Measurements from ENCODE around the gene PIK3CA.

The PIK3CA gene

GRCh38 chr3:179136195-179136594 lies 12.0 kb upstream of the PIK3CA start:
- no peak overlapping the region for H3K4me3 ChIP-seq (ENCODE audit: low read length)

GRCh38 chr3:179141890-179142289 lies 6.3 kb upstream of the PIK3CA start:
- Histone ChIP-seq H3K9me3 (ENCODE audit: control insufficient read depth, low read depth, low read length) (no peaks in the 10 kb centered on the region), H3K4me3 (ENCODE audit: low read length) (no peak overlapping the region), H3K9ac (ENCODE audit: low read length) (no peak overlapping the region), H3K36me3 (ENCODE audit: control insufficient read depth, low read depth, low read length) (no peaks in the 10 kb centered on the region), H3K27me3 (ENCODE audit: control insufficient read depth, insufficient read depth, low read length) (no peaks in the 10 kb centered on the region), H3K27ac (ENCODE audit: low read length) (no peak overlapping the region), H3K4me1 (ENCODE audit: control insufficient read depth, low read depth, low read length) (peaks cover 3% of the 10 kb centered on the region)

More at GRCh38 chr3:179136195-179136594, 12.0 kb upstream of the PIK3CA start:
- no peak overlapping the region for H3K9ac ChIP-seq (ENCODE audit: low read length)
- H3K4me1 ChIP-seq (ENCODE audit: control insufficient read depth, low read depth, low read length): no peaks in the 10 kb centered on the region
- no peaks in the 10 kb centered on the region for H3K9me3 ChIP-seq (ENCODE audit: control insufficient read depth, low read depth, low read length)
- H3K27me3 ChIP-seq (ENCODE audit: control insufficient read depth, insufficient read depth, low read length): no peaks in the 10 kb centered on the region
- no peak overlapping the region for H3K27ac ChIP-seq (ENCODE audit: low read length)
- no peaks in the 10 kb centered on the region for H3K36me3 ChIP-seq (ENCODE audit: control insufficient read depth, low read depth, low read length)

- H3K9ac ChIP-seq (ENCODE audit: low read length): peak overlapping the region; percentile 71
- H3K27ac ChIP-seq (ENCODE audit: low read length): no peak overlapping the region
Observed at GRCh38 chr3:179146911-179147513, 1.1 kb upstream of the PIK3CA start.

GRCh38 chr3:179147514-179147872 lies 664 bp upstream of the PIK3CA start:
- Histone ChIP-seq H3K4me3 (ENCODE audit: low read length) (peak overlapping the region; percentile 82), H3K9ac (ENCODE audit: low read length) (peak overlapping the region; percentile 71), H3K27ac (ENCODE audit: low read length) (no peak overlapping the region), H3K4me1 (ENCODE audit: control insufficient read depth, low read depth, low read length) (peaks cover 13% of the 10 kb centered on the region), H3K36me3 (ENCODE audit: control insufficient read depth, low read depth, low read length) (no peaks in the 10 kb centered on the region), H3K27me3 (ENCODE audit: control insufficient read depth, insufficient read depth, low read length) (no peaks in the 10 kb centered on the region), H3K9me3 (ENCODE audit: control insufficient read depth, low read depth, low read length) (no peaks in the 10 kb centered on the region)

More at GRCh38 chr3:179146911-179147513, 1.1 kb upstream of the PIK3CA start:
- Histone ChIP-seq H3K27me3 (ENCODE audit: control insufficient read depth, insufficient read depth, low read length) (no peaks in the 10 kb centered on the region), H3K9me3 (ENCODE audit: control insufficient read depth, low read depth, low read length) (no peaks in the 10 kb centered on the region), H3K4me3 (ENCODE audit: low read length) (peak overlapping the region; percentile 82), H3K4me1 (ENCODE audit: control insufficient read depth, low read depth, low read length) (peaks cover 13% of the 10 kb centered on the region), H3K36me3 (ENCODE audit: control insufficient read depth, low read depth, low read length) (no peaks in the 10 kb centered on the region)

- Histone ChIP-seq H3K27me3 (ENCODE audit: control insufficient read depth, insufficient read depth, low read length) (no peaks in the 10 kb centered on the region), H3K36me3 (ENCODE audit: control insufficient read depth, low read depth, low read length) (no peaks in the 10 kb centered on the region), H3K9me3 (ENCODE audit: control insufficient read depth, low read depth, low read length) (peaks cover under 1% of the 10 kb centered on the region), H3K27ac (ENCODE audit: low read length) (no peak overlapping the region), H3K9ac (ENCODE audit: low read length) (peak overlapping the region; percentile 71), H3K4me1 (ENCODE audit: control insufficient read depth, low read depth, low read length) (peaks cover 13% of the 10 kb centered on the region), H3K4me3 (ENCODE audit: low read length) (peak overlapping the region; percentile 82)
Observed at GRCh38 chr3:179148616-179149405, 654 bp downstream of the PIK3CA start.

- peak overlapping the region; percentile 71 for H3K9ac ChIP-seq (ENCODE audit: low read length)
- no peaks in the 10 kb centered on the region for H3K27me3 ChIP-seq (ENCODE audit: control insufficient read depth, insufficient read depth, low read length)
- H3K27ac ChIP-seq (ENCODE audit: low read length): no peak overlapping the region
- peaks cover 4% of the 10 kb centered on the region for H3K9me3 ChIP-seq (ENCODE audit: control insufficient read depth, low read depth, low read length)
- peaks cover 13% of the 10 kb centered on the region for H3K4me1 ChIP-seq (ENCODE audit: control insufficient read depth, low read depth, low read length)
- H3K36me3 ChIP-seq (ENCODE audit: control insufficient read depth, low read depth, low read length): no peaks in the 10 kb centered on the region
- H3K4me3 ChIP-seq (ENCODE audit: low read length): peak overlapping the region; percentile 82
Observed at GRCh38 chr3:179149406-179149867, 1.3 kb downstream of the PIK3CA start.

- H3K9ac ChIP-seq (ENCODE audit: low read length): peak overlapping the region; percentile 71
- peak overlapping the region; percentile 82 for H3K4me3 ChIP-seq (ENCODE audit: low read length)
Observed at GRCh38 chr3:179149951-179150350, 1.8 kb downstream of the PIK3CA start.

GRCh38 chr3:179150610-179151009 lies 2.5 kb downstream of the PIK3CA start:
- no peaks in the 10 kb centered on the region for H3K27me3 ChIP-seq (ENCODE audit: control insufficient read depth, insufficient read depth, low read length)
- peaks cover 13% of the 10 kb centered on the region for H3K4me1 ChIP-seq (ENCODE audit: control insufficient read depth, low read depth, low read length)
- no peaks in the 10 kb centered on the region for H3K36me3 ChIP-seq (ENCODE audit: control insufficient read depth, low read depth, low read length)
- no peak overlapping the region for H3K27ac ChIP-seq (ENCODE audit: low read length)
- no peak overlapping the region for H3K4me3 ChIP-seq (ENCODE audit: low read length)
- peaks cover 4% of the 10 kb centered on the region for H3K9me3 ChIP-seq (ENCODE audit: control insufficient read depth, low read depth, low read length)
- H3K9ac ChIP-seq (ENCODE audit: low read length): no peak overlapping the region

More at GRCh38 chr3:179149951-179150350, 1.8 kb downstream of the PIK3CA start:
- Histone ChIP-seq H3K9me3 (ENCODE audit: control insufficient read depth, low read depth, low read length) (peaks cover 4% of the 10 kb centered on the region), H3K4me1 (ENCODE audit: control insufficient read depth, low read depth, low read length) (peaks cover 13% of the 10 kb centered on the region), H3K27ac (ENCODE audit: low read length) (no peak overlapping the region), H3K27me3 (ENCODE audit: control insufficient read depth, insufficient read depth, low read length) (no peaks in the 10 kb centered on the region), H3K36me3 (ENCODE audit: control insufficient read depth, low read depth, low read length) (no peaks in the 10 kb centered on the region)

GRCh38 chr3:179151474-179151873 lies 3.3 kb downstream of the PIK3CA start:
- Histone ChIP-seq H3K4me3 (ENCODE audit: low read length) (no peak overlapping the region), H3K27me3 (ENCODE audit: control insufficient read depth, insufficient read depth, low read length) (no peaks in the 10 kb centered on the region), H3K9me3 (ENCODE audit: control insufficient read depth, low read depth, low read length) (peaks cover 4% of the 10 kb centered on the region), H3K4me1 (ENCODE audit: control insufficient read depth, low read depth, low read length) (peaks cover 13% of the 10 kb centered on the region), H3K27ac (ENCODE audit: low read length) (no peak overlapping the region), H3K36me3 (ENCODE audit: control insufficient read depth, low read depth, low read length) (no peaks in the 10 kb centered on the region), H3K9ac (ENCODE audit: low read length) (no peak overlapping the region)

- Histone ChIP-seq H3K4me3 (ENCODE audit: low read length) (no peak overlapping the region), H3K27me3 (ENCODE audit: control insufficient read depth, insufficient read depth, low read length) (no peaks in the 10 kb centered on the region), H3K27ac (ENCODE audit: low read length) (no peak overlapping the region), H3K9ac (ENCODE audit: low read length) (no peak overlapping the region), H3K4me1 (ENCODE audit: control insufficient read depth, low read depth, low read length) (no peaks in the 10 kb centered on the region), H3K36me3 (ENCODE audit: control insufficient read depth, low read depth, low read length) (no peaks in the 10 kb centered on the region), H3K9me3 (ENCODE audit: control insufficient read depth, low read depth, low read length) (peaks cover 4% of the 10 kb centered on the region)
Observed at GRCh38 chr3:179156170-179156569, 8.0 kb downstream of the PIK3CA start.

- peaks cover 4% of the 10 kb centered on the region for H3K9me3 ChIP-seq (ENCODE audit: control insufficient read depth, low read depth, low read length)
- no peaks in the 10 kb centered on the region for H3K4me1 ChIP-seq (ENCODE audit: control insufficient read depth, low read depth, low read length)
- no peak overlapping the region for H3K27ac ChIP-seq (ENCODE audit: low read length)
- no peak overlapping the region for H3K9ac ChIP-seq (ENCODE audit: low read length)
- H3K27me3 ChIP-seq (ENCODE audit: control insufficient read depth, insufficient read depth, low read length): no peaks in the 10 kb centered on the region
- H3K4me3 ChIP-seq (ENCODE audit: low read length): no peak overlapping the region
- no peaks in the 10 kb centered on the region for H3K36me3 ChIP-seq (ENCODE audit: control insufficient read depth, low read depth, low read length)
Observed at GRCh38 chr3:179156775-179157174, 8.6 kb downstream of the PIK3CA start.
